ENCODE measurements around the gene XYLT1.

The XYLT1 gene

GRCh38 chr16:17360693-17361122 lies 110.1 kb downstream of the XYLT1 start:
- in situ Hi-C loops (cut with MboI; ENCODE audit: low sequenced_read_pairs, unreplicated experiment): no loop called here
- no peak for TF ChIP-seq CTCF (IDR thresholded peaks at IDR 0.05; ENCODE audit: borderline replicate concordance, control extremely low read depth, extremely low read depth, insufficient read depth, missing control alignments)
- DNase-seq (ENCODE audit: low spot score): no peak

GRCh38 chr16:17359788-17360390 lies 110.9 kb downstream of the XYLT1 start:
- in situ Hi-C loops (cut with MboI; ENCODE audit: low sequenced_read_pairs, unreplicated experiment): no loop called here
- DNase-seq (ENCODE audit: low spot score): no peak
- TF ChIP-seq CTCF (IDR thresholded peaks at IDR 0.05; ENCODE audit: borderline replicate concordance, control extremely low read depth, extremely low read depth, insufficient read depth, missing control alignments): no peak

- no peak for TF ChIP-seq CTCF (IDR thresholded peaks at IDR 0.05; ENCODE audit: borderline replicate concordance, control extremely low read depth, extremely low read depth, insufficient read depth, missing control alignments)
- DNase-seq (ENCODE audit: low spot score): no peak
- in situ Hi-C loops (cut with MboI; ENCODE audit: low sequenced_read_pairs, unreplicated experiment): no loop called here
Observed at GRCh38 chr16:17358846-17359245, 111.9 kb downstream of the XYLT1 start.

- no peak for TF ChIP-seq CTCF (IDR thresholded peaks at IDR 0.05; ENCODE audit: borderline replicate concordance, control extremely low read depth, extremely low read depth, insufficient read depth, missing control alignments)
- DNase-seq (ENCODE audit: low spot score): no peak
- in situ Hi-C loops (cut with MboI; ENCODE audit: low sequenced_read_pairs, unreplicated experiment): no loop called here
Observed at GRCh38 chr16:17358355-17358754, 112.4 kb downstream of the XYLT1 start.

GRCh38 chr16:17357307-17358062 lies 113.3 kb downstream of the XYLT1 start:
- no peak for DNase-seq (ENCODE audit: low spot score)
- TF ChIP-seq CTCF (IDR thresholded peaks at IDR 0.05; ENCODE audit: borderline replicate concordance, control extremely low read depth, extremely low read depth, insufficient read depth, missing control alignments): no peak

GRCh38 chr16:17356243-17356933 lies 114.4 kb downstream of the XYLT1 start:
- DNase-seq (ENCODE audit: low spot score): no peak
- TF ChIP-seq CTCF (IDR thresholded peaks at IDR 0.05; ENCODE audit: borderline replicate concordance, control extremely low read depth, extremely low read depth, insufficient read depth, missing control alignments): no peak
- in situ Hi-C loops (cut with MboI; ENCODE audit: low sequenced_read_pairs, unreplicated experiment): no loop called here

More at GRCh38 chr16:17357307-17358062, 113.3 kb downstream of the XYLT1 start:
- in situ Hi-C loops (cut with MboI; ENCODE audit: low sequenced_read_pairs, unreplicated experiment): no loop called here
